Adrenal gland (tissue), 12 donors: ENCODE measurements around the gene TMEM184B. TPM values are rescaled to one million over a fixed set of nuclear protein-coding genes. Genes with fewer than 3 reads are reported as not detected.

Source experiments
- DNase-seq, 7 donors: peaks; one replicate each; pipeline ENCODE4 v3.0.0-alpha.2; 2019 to 2020
- H3K27ac ChIP-seq, 5 donors: fragments of 200-600 bp; sonication (generic) in 4 of 5; 1 replicate in 3 of 5; 2 replicates in 2 of 5; pipeline versions ENCODE4 v1.5.1 to v1.8.0; 2016 to 2020; ENCODE audit warnings: mild to moderate bottlenecking in 1 of 5
- H3K27me3 ChIP-seq: fragments of 200-600 bp; 2 replicates; pipeline ENCODE4 v1.8.0; 2021
- H3K36me3 ChIP-seq, 2 donors: fragments of 200-600 bp; replicated peaks in 1 of 2; 1 replicate in 1 of 2; 2 replicates in 1 of 2; pipeline versions ENCODE4 v1.5.1 to v1.8.0; 2018 to 2022
- H3K4me1 ChIP-seq, 2 donors: fragments of 200-600 bp; replicated peaks in 1 of 2; 1 replicate in 1 of 2; 2 replicates in 1 of 2; pipeline versions ENCODE4 v1.5.1 to v1.8.0; 2018 to 2021
- H3K4me3 ChIP-seq, 4 donors: fragments of 200-600 bp; sonication (generic) in 3 of 4; one replicate each; pipeline ENCODE4 v1.5.1; 2016 to 2018
- H3K9me3 ChIP-seq, 3 donors: fragments of 200-600 bp; sonication (generic) in 1 of 3; replicated peaks in 1 of 3; 1 replicate in 2 of 3; 2 replicates in 1 of 3; pipeline versions ENCODE4 v1.5.1 to v1.8.0; 2016 to 2021
- POLR2A ChIP-seq, 2 donors: fragments of 450-650 bp; IDR thresholded peaks; one replicate each; pipeline ENCODE4 v1.6.1; 2017; ENCODE audit warnings: antibody characterized with exemption in 2 of 2, mild to moderate bottlenecking in 2 of 2, moderate library complexity in 1 of 2
- WGBS, 4 donors: extraction: QIAGEN DNeasy Blood & Tissue Kit in 2 of 4; methylation state at CpG; one replicate each; pipeline versions ENCODE4 v1.1.5 to v1.1.7; 2013 to 2017; 5-methylcytosine and 5-hydroxymethylcytosine counted together
- intact Hi-C, 2 donors: fragments of 100-400 bp; cut with DNase I; formaldehyde crosslinking; loops; one replicate each; pipeline versions ENCODE4 v1.14.1 to v1.15.0; 2022 to 2023
- polyA plus RNA-seq, 3 donors: library from polyadenylated mRNA; stranded (reverse); fragments of 200-250 nt in 2 of 3; fragments of 350-450 nt in 1 of 3; fragmentation: Illumina TruSeq in 1 of 3; extraction: RNeasy Lipid Tissue Mini Kit (QIAGEN cat#74804) in 1 of 3; gene quantifications; one replicate each; pipeline ENCODE4 v1.2.3, GENCODE V29; 2013 to 2014
- total RNA-seq, 9 donors: library from RNA; depleted of rRNA in 4 of 9; stranded (reverse); fragments of >200 nt in 4 of 9; fragments of 120-200 nt in 1 of 9; fragmentation: NEBNext Ultra II Directional in 1 of 9; extraction: Animal tissue kit (Norgen Biotek cat#: 25700) in 1 of 9; gene quantifications; one replicate each; pipeline versions ENCODE4 v1.1.0 to v1.2.4, GENCODE V29; 2013 to 2023
- TF ChIP-seq, protein P1 (sequence below), 6 experiments: fragments of 450-650 bp in 4 of 6; fragments of 200-600 bp in 2 of 6; sonication (generic) in 1 of 6; IDR thresholded peaks; 1 replicate in 5 of 6; 2 replicates in 1 of 6; pipeline versions ENCODE4 v1.5.1 to v1.8.0; 2016 to 2021; ENCODE audit warnings: antibody characterized with exemption in 6 of 6, mild to moderate bottlenecking in 2 of 6, moderate library complexity in 1 of 6
- donor health status: healthy with polysubstance abuse.
- donor health status: Bipolar disorder and iron deficiency.
- donor health status: DM: yes; HTN: yes; CAD: no.
- donor health status: DM: no; HTN: no; CAD: no.
- donor health status: DM: no; HTN: no; CAD: no.
- donor health status: DM: yes; HTN: yes; CAD: no.

TMEM184B gene
- total and polyA plus RNA-seq, 12 donors = 7.1 to 107 (median 43.8) TPM

DNA sequence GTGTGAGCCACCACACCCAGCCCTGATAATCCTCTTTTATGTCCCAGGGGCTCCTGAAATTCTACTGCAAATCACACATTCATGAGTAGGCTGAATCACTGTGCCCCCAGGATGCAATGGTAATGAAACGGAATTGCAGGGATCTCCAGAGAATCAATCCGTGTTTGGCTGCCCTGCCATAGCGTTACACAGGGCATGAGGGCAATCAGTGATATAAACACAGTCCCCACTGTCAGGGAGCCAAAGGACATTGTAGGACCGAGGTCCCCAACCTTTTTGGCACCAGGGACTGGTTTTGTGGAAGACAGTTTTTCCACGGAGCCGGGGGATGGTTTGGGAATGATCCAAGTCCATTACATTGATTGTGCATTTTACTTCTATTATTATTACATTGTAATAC is 82.2 kb downstream of the TMEM184B start:
- Histone ChIP-seq H3K4me3 (no peak overlapping the region), H3K27me3 (no peaks in the 10 kb centered on the region), H3K27ac (no peak overlapping the region), H3K36me3 (no peaks in the 10 kb centered on the region), H3K4me1 (peaks cover 10 to 15% of the 10 kb centered on the region in 2 donors), H3K9me3 (no peaks in the 10 kb centered on the region)
- WGBS, 4 donors = 60 to 67% (median 63%) methylated on average over 6 of the region's 6 CpGs
- DNase-seq = no peak
- intact Hi-C loops = no loop called here
- TF ChIP-seq POLR2A (IDR thresholded peaks at IDR 0.05) = no peak
- TF ChIP-seq, protein P1, sequence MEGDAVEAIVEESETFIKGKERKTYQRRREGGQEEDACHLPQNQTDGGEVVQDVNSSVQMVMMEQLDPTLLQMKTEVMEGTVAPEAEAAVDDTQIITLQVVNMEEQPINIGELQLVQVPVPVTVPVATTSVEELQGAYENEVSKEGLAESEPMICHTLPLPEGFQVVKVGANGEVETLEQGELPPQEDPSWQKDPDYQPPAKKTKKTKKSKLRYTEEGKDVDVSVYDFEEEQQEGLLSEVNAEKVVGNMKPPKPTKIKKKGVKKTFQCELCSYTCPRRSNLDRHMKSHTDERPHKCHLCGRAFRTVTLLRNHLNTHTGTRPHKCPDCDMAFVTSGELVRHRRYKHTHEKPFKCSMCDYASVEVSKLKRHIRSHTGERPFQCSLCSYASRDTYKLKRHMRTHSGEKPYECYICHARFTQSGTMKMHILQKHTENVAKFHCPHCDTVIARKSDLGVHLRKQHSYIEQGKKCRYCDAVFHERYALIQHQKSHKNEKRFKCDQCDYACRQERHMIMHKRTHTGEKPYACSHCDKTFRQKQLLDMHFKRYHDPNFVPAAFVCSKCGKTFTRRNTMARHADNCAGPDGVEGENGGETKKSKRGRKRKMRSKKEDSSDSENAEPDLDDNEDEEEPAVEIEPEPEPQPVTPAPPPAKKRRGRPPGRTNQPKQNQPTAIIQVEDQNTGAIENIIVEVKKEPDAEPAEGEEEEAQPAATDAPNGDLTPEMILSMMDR (IDR thresholded peaks at IDR 0.05) = no peak

DNA sequence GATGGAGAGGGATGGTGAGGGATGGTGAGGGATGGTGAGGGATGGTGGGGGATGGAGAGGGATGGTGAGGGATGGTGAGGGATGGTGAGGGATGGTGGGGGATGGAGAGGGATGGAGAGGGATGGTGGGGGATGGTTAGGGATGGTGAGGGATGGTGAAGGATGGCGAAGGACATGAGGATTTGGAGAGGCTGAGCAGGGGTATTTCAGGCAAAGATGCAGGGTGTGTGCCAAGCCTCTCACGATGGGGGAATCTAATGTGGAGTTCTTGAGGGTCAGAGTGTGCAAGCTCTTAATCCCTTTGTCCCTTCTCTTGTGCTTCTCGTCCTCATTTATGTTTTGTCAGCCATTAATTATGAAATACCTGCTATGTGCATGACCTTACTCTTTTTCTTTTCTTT is 83.7 kb downstream of the TMEM184B start:
- H3K9me3 ChIP-seq = no peaks in the 10 kb centered on the region
- DNase-seq = no peak
- no peaks in the 10 kb centered on the region for H3K27me3 ChIP-seq
- H3K4me3 ChIP-seq = no peak overlapping the region
- TF ChIP-seq, protein P1 (IDR thresholded peaks at IDR 0.05) = no peak
- no peak for TF ChIP-seq POLR2A (IDR thresholded peaks at IDR 0.05)
- no peaks in the 10 kb centered on the region for H3K36me3 ChIP-seq
- H3K4me1 ChIP-seq = peaks cover 6 to 10% of the 10 kb centered on the region in 2 donors
- intact Hi-C loops = no loop called here
- H3K27ac ChIP-seq = no peak overlapping the region
- WGBS, 4 donors = 69 to 77% (median 75%) methylated on average over 3 of the region's 3 CpGs

DNA sequence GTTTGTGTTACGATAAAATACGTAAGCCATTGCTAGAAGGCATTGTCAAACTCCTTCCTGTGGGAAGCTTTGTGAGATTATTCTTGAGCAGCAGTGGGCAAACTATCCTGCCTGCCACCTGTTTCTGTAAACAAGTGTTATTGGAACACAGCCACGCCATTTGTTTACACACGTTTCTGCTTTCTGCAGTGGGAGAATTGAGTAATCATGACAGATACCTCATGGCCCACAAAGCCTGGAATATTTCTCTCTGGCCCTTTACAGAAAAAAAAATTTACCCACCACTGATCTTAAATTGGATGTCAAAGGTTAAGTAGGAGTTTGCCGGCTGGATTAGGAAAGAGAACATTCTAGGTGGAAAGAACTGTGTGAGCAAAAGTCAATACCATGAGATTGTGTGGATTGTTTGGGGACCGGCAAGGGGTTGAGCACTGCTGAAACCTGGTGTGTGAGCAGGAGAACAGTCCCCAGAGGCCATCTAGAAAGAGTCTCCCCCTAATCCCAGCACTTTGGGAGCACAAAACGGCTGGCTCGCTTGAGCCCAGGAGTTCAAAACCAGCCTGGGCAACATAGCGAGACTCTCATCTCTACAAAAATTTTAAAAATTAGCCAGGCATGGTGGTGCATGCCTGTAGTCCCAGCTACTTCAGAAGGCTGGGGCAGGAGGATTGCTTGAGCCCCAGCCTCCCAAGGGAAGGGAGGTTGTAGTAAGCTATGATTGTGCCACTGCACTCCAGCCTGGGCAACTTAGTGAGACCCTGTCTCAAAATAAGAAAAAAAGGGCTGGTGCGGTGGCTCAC is 85.2 kb downstream of the TMEM184B start:
- Histone ChIP-seq H3K9me3 (no peaks in the 10 kb centered on the region), H3K27me3 (no peaks in the 10 kb centered on the region), H3K36me3 (no peaks in the 10 kb centered on the region), H3K27ac (no peak overlapping the region), H3K4me3 (no peak overlapping the region), H3K4me1 (no peaks in the 10 kb centered on the region)
- no peak for DNase-seq
- TF ChIP-seq, protein P1 (IDR thresholded peaks at IDR 0.05) = no peak
- TF ChIP-seq POLR2A (IDR thresholded peaks at IDR 0.05) = no peak
- 71 to 76% (median 74%) methylated on average over 10 of the region's 10 CpGs for WGBS, 4 donors
- intact Hi-C loops = no loop called here

DNA sequence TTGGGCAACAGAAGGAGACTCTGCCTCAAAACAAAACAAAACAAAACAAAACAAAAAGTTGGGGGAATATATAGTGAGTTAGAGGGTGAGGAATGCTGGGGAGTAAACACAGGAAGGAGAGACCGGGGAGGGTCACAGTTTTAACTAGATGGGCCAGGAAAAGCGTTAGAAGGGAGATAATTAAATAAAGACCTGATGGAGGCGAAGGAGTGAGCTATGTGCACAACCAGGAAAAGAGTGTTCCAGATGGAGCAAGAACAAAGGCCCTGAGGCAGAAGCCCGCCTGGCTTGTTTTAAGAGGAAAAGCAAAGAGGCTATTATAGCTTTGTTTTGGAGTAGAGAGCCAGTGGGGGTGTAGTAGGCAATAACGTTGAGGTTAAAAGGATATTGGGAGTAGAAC is 86.4 kb downstream of the TMEM184B start:
- H3K4me1 ChIP-seq = peaks cover 3% of the 10 kb centered on the region in 2 donors
- TF ChIP-seq POLR2A (IDR thresholded peaks at IDR 0.05) = no peak
- TF ChIP-seq, protein P1 (IDR thresholded peaks at IDR 0.05) = no peak
- no peak overlapping the region for H3K4me3 ChIP-seq
- H3K27ac ChIP-seq = no peak overlapping the region
- H3K36me3 ChIP-seq = no peaks in the 10 kb centered on the region
- intact Hi-C loops = no loop called here
- 46 to 67% (median 65%) methylated on average over 5 of the region's 5 CpGs for WGBS, 4 donors
- H3K27me3 ChIP-seq = no peaks in the 10 kb centered on the region
- no peaks in the 10 kb centered on the region for H3K9me3 ChIP-seq
- DNase-seq = no peak
